Measurements from ENCODE around the gene SLC35F1.

GRCh38 chr6:118319894-118320649 is 413.0 kb downstream of the SLC35F1 start:
- no peak for TF ChIP-seq CTCF (IDR thresholded peaks at IDR 0.05; ENCODE audit: insufficient read depth, low read length)
- no peak for TF ChIP-seq REST (IDR thresholded peaks at IDR 0.05; ENCODE audit: insufficient replicate concordance, low read depth)
- TF ChIP-seq POLR2AphosphoS5 (IDR thresholded peaks at IDR 0.05; ENCODE audit: low read depth), result no peak
- no peak for TF ChIP-seq GABPA (IDR thresholded peaks at IDR 0.05; ENCODE audit: low read depth)
- TF ChIP-seq SPI1 (IDR thresholded peaks at IDR 0.05; ENCODE audit: borderline replicate concordance, low read depth), result no peak

All from HL-60 (cell line).